Activated naive CD8-positive, alpha-beta T cell treated with anti-CD3 and anti-CD28 coated beads for 36 hours (primary cell): ENCODE results near the gene LDAH. TPM values are rescaled to one million over a fixed set of nuclear protein-coding genes. Genes with fewer than 3 reads are reported as not detected.

Experiments
- DNase-seq: peaks from one replicate; pipeline ENCODE4 v3.0.0; 2021
- H3K27ac Mint-ChIP-seq: one replicate; pipeline ENCODE4 v1.8.0; 2022; ENCODE audit warnings: mild to moderate bottlenecking, moderate library complexity, mixed read lengths
- H3K27me3 Mint-ChIP-seq: one replicate; pipeline ENCODE4 v1.8.0; 2022; ENCODE audit warnings: mild to moderate bottlenecking, mixed read lengths
- H3K36me3 Mint-ChIP-seq: one replicate; pipeline ENCODE4 v1.8.0; 2021; ENCODE audit warnings: mild to moderate bottlenecking, mixed read lengths
- H3K4me1 Mint-ChIP-seq: one replicate; pipeline ENCODE4 v1.8.0; 2021; ENCODE audit warnings: mixed read lengths
- H3K4me3 Mint-ChIP-seq: one replicate; pipeline ENCODE4 v1.8.0; 2022; ENCODE audit warnings: mild to moderate bottlenecking, moderate library complexity, mixed read lengths
- H3K9me3 Mint-ChIP-seq: one replicate; pipeline ENCODE4 v1.8.0; 2022; ENCODE audit warnings: mixed read lengths
- total RNA-seq, 2 experiments: library from RNA; stranded (reverse); gene quantifications; one replicate each; pipeline ENCODE4 v1.2.3, GENCODE V29; 2021

LDAH gene
- total RNA-seq, 2 experiments from 2014 or later = 24.7 to 27.3 TPM

DNA sequence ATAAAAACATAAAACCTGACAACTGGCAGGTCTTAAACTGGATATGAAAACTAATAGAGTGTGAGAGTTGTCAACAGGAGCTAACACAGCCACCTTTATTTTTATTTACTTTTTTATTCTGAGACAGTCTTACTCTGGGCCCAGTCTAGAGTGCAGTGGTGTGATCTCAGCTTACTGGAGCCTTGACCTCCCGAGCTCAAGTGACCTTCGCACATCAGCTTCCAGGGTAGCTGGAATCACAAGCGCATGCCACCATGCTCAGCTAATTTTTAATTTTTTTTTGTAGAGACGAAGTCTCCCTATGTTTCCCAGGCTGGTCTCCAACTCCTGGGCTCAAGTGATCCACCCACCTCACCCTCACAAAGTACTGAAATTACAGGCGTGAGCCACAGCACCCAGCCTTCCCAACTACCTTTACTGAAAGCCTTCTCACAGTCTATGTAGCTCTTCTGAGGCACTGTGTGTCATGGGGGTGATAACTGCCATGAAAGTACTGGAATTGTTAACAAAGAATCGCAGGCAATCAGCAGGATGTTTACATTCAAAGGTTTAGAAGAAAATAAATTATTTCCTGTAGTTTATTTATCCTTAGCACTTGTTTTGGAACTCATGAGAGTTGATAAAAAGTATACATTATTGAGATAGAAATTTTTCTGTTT lies 131.7 kb downstream of the LDAH start:
- peaks cover 2% of the 10 kb centered on the region for H3K9me3 Mint-ChIP-seq
- H3K36me3 Mint-ChIP-seq = peaks cover 34% of the 10 kb centered on the region
- H3K4me3 Mint-ChIP-seq = no peak overlapping the region
- no peaks in the 10 kb centered on the region for H3K4me1 Mint-ChIP-seq
- no peak overlapping the region for H3K27ac Mint-ChIP-seq
- H3K27me3 Mint-ChIP-seq = no peaks in the 10 kb centered on the region
- DNase-seq = no peak

GRCh38 chr2:20689428-20690264 lies 133.3 kb downstream of the LDAH start:
- Mint-ChIP-seq H3K4me1 (no peaks in the 10 kb centered on the region), H3K27ac (no peak overlapping the region), H3K9me3 (peaks cover 2% of the 10 kb centered on the region), H3K36me3 (peaks cover 33% of the 10 kb centered on the region), H3K4me3 (no peak overlapping the region), H3K27me3 (no peaks in the 10 kb centered on the region)
- no peak for DNase-seq

DNA sequence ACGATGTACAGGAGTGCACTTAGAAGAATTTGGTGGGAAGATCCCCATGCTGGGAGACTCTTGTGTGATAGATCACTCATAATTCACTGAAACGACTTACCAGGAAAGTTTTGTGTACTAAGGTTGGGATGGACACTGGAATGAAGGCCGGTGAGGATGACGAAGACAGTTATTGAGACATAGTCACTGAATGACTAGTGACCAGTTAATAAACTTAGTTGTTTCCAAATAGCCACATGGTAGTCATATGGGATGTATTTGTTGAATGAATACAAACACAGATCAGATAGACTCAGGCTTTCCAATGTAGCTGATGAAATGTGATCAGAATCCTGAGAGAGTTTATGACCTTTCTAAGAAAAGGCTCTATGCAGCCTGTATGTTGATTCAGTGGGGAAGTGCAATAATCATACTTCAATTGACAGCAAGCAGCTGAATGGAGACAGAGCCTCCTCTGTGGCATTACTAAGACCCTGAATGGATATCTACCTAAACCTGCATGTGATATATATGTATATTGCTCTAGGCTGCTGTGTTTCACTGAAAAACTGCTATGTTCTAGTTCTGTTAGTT lies 135.6 kb downstream of the LDAH start:
- Mint-ChIP-seq H3K9me3 (peaks cover 2% of the 10 kb centered on the region), H3K27ac (no peak overlapping the region), H3K4me3 (no peak overlapping the region), H3K4me1 (no peaks in the 10 kb centered on the region), H3K27me3 (no peaks in the 10 kb centered on the region), H3K36me3 (peaks cover 36% of the 10 kb centered on the region)
- DNase-seq = no peak

DNA sequence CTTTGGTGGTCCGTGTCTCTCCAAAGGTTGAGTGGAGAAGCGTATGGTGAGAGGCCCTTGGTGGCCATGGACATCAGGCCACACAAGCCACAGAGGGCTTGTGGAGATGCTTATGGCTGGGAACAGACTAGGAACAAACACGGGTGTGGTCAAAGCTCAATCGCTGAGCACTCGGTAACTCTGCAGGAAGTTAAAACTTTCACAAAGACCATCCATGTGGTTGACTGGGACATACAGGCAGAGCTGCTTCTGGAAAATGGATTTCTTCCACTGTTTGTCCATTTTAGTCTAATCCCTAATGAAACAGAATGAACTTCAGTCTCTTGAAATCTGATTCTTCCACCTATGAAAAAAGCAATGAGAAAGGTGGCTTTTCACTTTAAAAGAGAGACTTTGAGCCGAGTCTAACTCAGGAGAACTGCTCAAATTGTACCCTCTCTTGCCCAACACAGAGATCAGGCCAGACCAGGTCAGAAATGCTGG lies 138.3 kb downstream of the LDAH start:
- no peaks in the 10 kb centered on the region for H3K4me1 Mint-ChIP-seq
- H3K36me3 Mint-ChIP-seq = peaks cover 26% of the 10 kb centered on the region
- no peak overlapping the region for H3K4me3 Mint-ChIP-seq

GRCh38 chr2:20682167-20682920 lies 140.6 kb downstream of the LDAH start:
- Mint-ChIP-seq H3K36me3 (peaks cover 11% of the 10 kb centered on the region), H3K4me1 (no peaks in the 10 kb centered on the region), H3K4me3 (no peak overlapping the region), H3K27ac (no peak overlapping the region), H3K27me3 (no peaks in the 10 kb centered on the region), H3K9me3 (no peaks in the 10 kb centered on the region)
- no peak for DNase-seq

More for the DNA sequence above, 138.3 kb downstream of the LDAH start:
- no peak overlapping the region for H3K27ac Mint-ChIP-seq
- no peaks in the 10 kb centered on the region for H3K27me3 Mint-ChIP-seq
- peaks cover 2% of the 10 kb centered on the region for H3K9me3 Mint-ChIP-seq
- no peak for DNase-seq

- H3K27ac Mint-ChIP-seq = no peak overlapping the region
- peaks cover 5% of the 10 kb centered on the region for H3K36me3 Mint-ChIP-seq
- no peaks in the 10 kb centered on the region for H3K4me1 Mint-ChIP-seq
- no peaks in the 10 kb centered on the region for H3K9me3 Mint-ChIP-seq
- H3K4me3 Mint-ChIP-seq = no peak overlapping the region
- no peaks in the 10 kb centered on the region for H3K27me3 Mint-ChIP-seq
- DNase-seq = no peak
Observed at GRCh38 chr2:20680744-20681375, 142.0 kb downstream of the LDAH start.

- H3K4me3 Mint-ChIP-seq = no peak overlapping the region
- DNase-seq = no peak
- peaks cover 3% of the 10 kb centered on the region for H3K27me3 Mint-ChIP-seq
- H3K4me1 Mint-ChIP-seq = peaks cover 3% of the 10 kb centered on the region
- H3K36me3 Mint-ChIP-seq = peaks cover 3% of the 10 kb centered on the region
- H3K27ac Mint-ChIP-seq = no peak overlapping the region
- H3K9me3 Mint-ChIP-seq = no peaks in the 10 kb centered on the region
Observed at GRCh38 chr2:20678780-20679179, 144.1 kb downstream of the LDAH start.

- Mint-ChIP-seq H3K27me3 (peaks cover 10% of the 10 kb centered on the region), H3K36me3 (peaks cover 1% of the 10 kb centered on the region), H3K9me3 (no peaks in the 10 kb centered on the region), H3K4me1 (peaks cover 3% of the 10 kb centered on the region), H3K27ac (no peak overlapping the region), H3K4me3 (no peak overlapping the region)
- no peak for DNase-seq
Observed at GRCh38 chr2:20678086-20678395, 144.9 kb downstream of the LDAH start.

- Mint-ChIP-seq H3K4me1 (peaks cover 3% of the 10 kb centered on the region), H3K4me3 (no peak overlapping the region), H3K27ac (no peak overlapping the region), H3K9me3 (no peaks in the 10 kb centered on the region), H3K36me3 (no peaks in the 10 kb centered on the region), H3K27me3 (peaks cover 15% of the 10 kb centered on the region)
- no peak for DNase-seq
Observed at GRCh38 chr2:20677301-20678085, 145.4 kb downstream of the LDAH start.

DNA sequence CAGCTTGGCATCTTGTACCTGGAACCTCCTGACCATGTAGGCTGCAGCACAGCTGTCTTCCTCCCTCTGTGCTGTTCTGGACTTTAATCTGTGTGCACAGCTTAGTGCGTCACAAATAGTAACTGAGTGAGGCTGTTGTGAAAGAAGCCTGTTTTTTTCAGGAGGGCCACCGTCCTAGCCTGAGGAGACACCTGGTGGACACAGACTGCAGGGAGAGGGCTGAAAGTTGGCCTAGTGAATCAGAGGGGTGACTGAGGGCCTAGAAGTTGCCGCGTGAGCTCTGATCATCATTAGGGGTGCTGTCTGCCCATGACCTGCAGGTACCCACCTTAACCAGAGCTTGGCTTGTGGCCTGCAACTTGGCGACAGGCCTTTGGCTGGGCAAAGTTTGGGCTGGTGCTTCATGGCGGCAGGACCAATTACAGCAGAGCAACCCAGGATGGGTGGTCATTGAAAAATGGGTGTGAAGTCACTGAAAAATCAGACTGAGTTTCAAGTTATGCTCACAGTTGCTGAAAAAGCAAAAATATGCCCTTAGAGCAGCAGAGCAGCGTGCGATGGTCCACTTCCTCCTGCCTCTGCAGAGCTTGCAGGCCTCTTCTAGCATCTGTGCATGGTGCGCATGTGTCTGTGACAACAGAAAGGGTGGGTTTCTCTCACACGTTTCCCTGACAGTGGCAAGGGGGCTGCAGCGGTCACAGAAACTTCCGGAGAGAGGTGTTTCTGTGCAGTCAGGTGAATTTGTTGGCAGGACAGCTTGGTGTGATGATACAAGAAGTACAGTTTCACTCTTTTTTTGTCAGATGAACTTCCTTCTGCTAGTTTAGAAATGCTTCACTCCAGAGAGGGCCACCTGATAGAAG lies 146.3 kb downstream of the LDAH start:
- Mint-ChIP-seq H3K9me3 (no peaks in the 10 kb centered on the region), H3K27me3 (peaks cover 24% of the 10 kb centered on the region), H3K4me3 (no peak overlapping the region), H3K36me3 (no peaks in the 10 kb centered on the region), H3K4me1 (peaks cover 3% of the 10 kb centered on the region), H3K27ac (no peak overlapping the region)
- DNase-seq = no peak

GRCh38 chr2:20675701-20676352 lies 147.1 kb downstream of the LDAH start:
- no peaks in the 10 kb centered on the region for H3K9me3 Mint-ChIP-seq
- peaks cover 3% of the 10 kb centered on the region for H3K4me1 Mint-ChIP-seq
- H3K27ac Mint-ChIP-seq = no peak overlapping the region
- no peak overlapping the region for H3K4me3 Mint-ChIP-seq
- peaks cover 32% of the 10 kb centered on the region for H3K27me3 Mint-ChIP-seq
- no peaks in the 10 kb centered on the region for H3K36me3 Mint-ChIP-seq
- DNase-seq = no peak

- no peaks in the 10 kb centered on the region for H3K36me3 Mint-ChIP-seq
- no peaks in the 10 kb centered on the region for H3K9me3 Mint-ChIP-seq
Observed at GRCh38 chr2:20674974-20675679, 147.8 kb downstream of the LDAH start.

More at GRCh38 chr2:20674974-20675679, 147.8 kb downstream of the LDAH start:
- H3K27me3 Mint-ChIP-seq = peaks cover 39% of the 10 kb centered on the region
- no peak overlapping the region for H3K4me3 Mint-ChIP-seq
- DNase-seq = no peak
- peak overlapping the region; percentile 52 for H3K27ac Mint-ChIP-seq
- peaks cover 3% of the 10 kb centered on the region for H3K4me1 Mint-ChIP-seq
